WTC11 (cell line): ENCODE results near the gene HIPK2. TPM values are rescaled to one million over a fixed set of nuclear protein-coding genes. Genes with fewer than 3 reads are reported as not detected.

Source experiments
- ATAC-seq: fragments of 200-7000 bp; cut with Tn5 transposase; 2 replicates; pipeline ENCODE4 v1.10.0; 2021; ENCODE audit warnings: mild to moderate bottlenecking, moderate library complexity
- CTCF ChIA-PET: fragments of 300-600 bp; sonication (Branson Sonifier 250); formaldehyde crosslinking; loops from one replicate; lab custom pipeline; 2021; ENCODE audit warnings: antibody characterized with exemption; lab: Charles Lee
- POLR2A ChIA-PET: fragments of 350-600 bp; sonication (Branson Sonifier 250); formaldehyde crosslinking; loops from one replicate; lab custom pipeline; 2021; ENCODE audit warnings: antibody characterized with exemption; lab: Charles Lee
- DNase-seq: peaks from one replicate; pipeline ENCODE4 v3.0.0; 2021; ENCODE audit warnings: low spot score
- H3K27ac Mint-ChIP-seq: 2 replicates; pipeline ENCODE4 v1.8.0; 2021; ENCODE audit warnings: mixed read lengths
- H3K27me3 Mint-ChIP-seq: 2 replicates; pipeline ENCODE4 v1.8.0; 2021; ENCODE audit warnings: low read depth, mild to moderate bottlenecking, moderate library complexity, mixed read lengths
- H3K36me3 Mint-ChIP-seq: 2 replicates; pipeline ENCODE4 v1.8.0; 2021; ENCODE audit warnings: mixed read lengths
- H3K4me1 Mint-ChIP-seq: 2 replicates; pipeline ENCODE4 v1.8.0; 2022; ENCODE audit warnings: mixed read lengths
- H3K4me3 Mint-ChIP-seq: 2 replicates; pipeline ENCODE4 v1.8.0; 2021; ENCODE audit warnings: mild to moderate bottlenecking, moderate library complexity, mixed read lengths
- H3K9me3 Mint-ChIP-seq: 2 replicates; pipeline ENCODE4 v1.8.0; 2021; ENCODE audit warnings: mixed read lengths
- GABPB1 ChIP-seq: sonication (generic); formaldehyde crosslinking; IDR thresholded peaks from 2 replicates; pipeline ENCODE4 v1.8.1; 2023; ENCODE audit warnings: mild to moderate bottlenecking, missing genetic modification reagents
- SP1 ChIP-seq: sonication (generic); formaldehyde crosslinking; conservative IDR thresholded peaks from 2 replicates; pipeline ENCODE4 v1.8.1; 2022; ENCODE audit warnings: missing genetic modification reagents
- ZNF219 ChIP-seq: sonication (generic); formaldehyde crosslinking; IDR thresholded peaks from 2 replicates; pipeline ENCODE4 v1.8.0; 2023; ENCODE audit warnings: missing genetic modification reagents, mild to moderate bottlenecking, borderline replicate concordance
- ZNF423 ChIP-seq: fragments of 250-450 bp; sonication (Bioruptor Pico); IDR thresholded peaks from 2 replicates; pipeline ENCODE4 v2.1.2; 2022; ENCODE audit warnings: mild to moderate bottlenecking, moderate library complexity
- total RNA-seq: library from RNA; stranded (reverse); gene quantifications from 3 replicates; pipeline ENCODE4 v1.2.3, GENCODE V29; 2021
- TF ChIP-seq, protein P1 (sequence below): sonication (generic); formaldehyde crosslinking; IDR thresholded peaks from 2 replicates; pipeline ENCODE4 v1.8.0; 2022; ENCODE audit warnings: mild to moderate bottlenecking, missing genetic modification reagents
- TF ChIP-seq, protein P2 (sequence below): sonication (generic); formaldehyde crosslinking; IDR thresholded peaks from 2 replicates; pipeline ENCODE4 v1.8.1; 2023; ENCODE audit warnings: mild to moderate bottlenecking, missing genetic modification reagents, moderate library complexity
- TF ChIP-seq, protein P3 (sequence below): sonication (generic); formaldehyde crosslinking; conservative IDR thresholded peaks from 2 replicates; pipeline ENCODE4 v1.8.1; 2023; ENCODE audit warnings: mild to moderate bottlenecking, low read depth, missing genetic modification reagents, moderate library complexity
- TF ChIP-seq, protein P4 (sequence below): sonication (generic); formaldehyde crosslinking; IDR thresholded peaks from 2 replicates; pipeline ENCODE4 v1.8.1; 2022; ENCODE audit warnings: missing genetic modification reagents, borderline replicate concordance
- TF ChIP-seq, protein P5 (sequence below): sonication (generic); formaldehyde crosslinking; IDR thresholded peaks from 2 replicates; pipeline ENCODE4 v1.8.1; 2023; ENCODE audit warnings: mild to moderate bottlenecking, moderate library complexity, missing genetic modification reagents

The HIPK2 gene
- total RNA-seq, 1 experiment from 2014 or later = 25.3 TPM

DNA sequence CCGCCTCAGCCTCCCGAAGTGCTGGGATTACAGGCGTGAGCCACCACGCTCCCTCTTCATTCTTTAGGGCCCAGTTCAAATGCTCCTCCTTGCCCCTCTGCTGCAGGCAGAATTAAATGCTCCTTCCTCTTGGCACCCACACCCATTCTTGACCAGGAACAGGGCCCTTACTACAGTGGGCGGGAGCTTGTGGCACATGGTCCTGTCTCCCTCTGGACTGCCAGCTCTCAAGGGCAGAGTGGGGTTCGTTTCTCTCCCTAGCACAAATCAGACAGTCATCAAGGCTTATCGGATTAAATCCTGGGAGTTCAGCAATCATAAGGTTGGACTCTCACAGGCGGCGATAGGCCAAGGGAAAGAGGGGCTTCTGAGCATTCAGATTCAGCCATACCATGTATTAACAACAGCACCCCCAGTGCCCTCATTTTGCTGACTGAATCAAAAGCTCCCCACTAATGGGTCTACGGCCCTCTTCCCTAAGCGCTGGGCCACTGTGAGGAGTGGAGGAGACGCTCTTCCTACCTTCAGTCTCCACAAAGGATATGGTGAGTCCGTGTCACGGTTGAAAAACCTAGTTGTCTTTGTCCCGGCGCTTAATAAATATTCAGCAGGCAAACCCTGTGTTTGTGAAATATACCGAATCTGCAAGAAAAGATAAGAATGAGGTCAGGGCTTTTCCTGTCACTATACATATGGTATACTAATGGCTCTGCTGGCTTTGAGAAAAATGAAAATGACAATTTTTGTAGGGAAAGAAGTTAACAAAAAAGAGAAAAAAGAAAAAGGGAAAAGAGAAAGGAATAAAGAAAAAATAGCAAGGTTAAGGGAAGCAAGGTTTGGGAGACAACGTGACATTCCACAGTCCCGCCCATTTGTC is 146.9 kb downstream of the HIPK2 start:
- TF ChIP-seq, protein P1, sequence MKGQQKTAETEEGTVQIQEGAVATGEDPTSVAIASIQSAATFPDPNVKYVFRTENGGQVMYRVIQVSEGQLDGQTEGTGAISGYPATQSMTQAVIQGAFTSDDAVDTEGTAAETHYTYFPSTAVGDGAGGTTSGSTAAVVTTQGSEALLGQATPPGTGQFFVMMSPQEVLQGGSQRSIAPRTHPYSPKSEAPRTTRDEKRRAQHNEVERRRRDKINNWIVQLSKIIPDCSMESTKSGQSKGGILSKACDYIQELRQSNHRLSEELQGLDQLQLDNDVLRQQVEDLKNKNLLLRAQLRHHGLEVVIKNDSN (CRISPR knock-in tag) = no peak
- TF ChIP-seq, protein P2, sequence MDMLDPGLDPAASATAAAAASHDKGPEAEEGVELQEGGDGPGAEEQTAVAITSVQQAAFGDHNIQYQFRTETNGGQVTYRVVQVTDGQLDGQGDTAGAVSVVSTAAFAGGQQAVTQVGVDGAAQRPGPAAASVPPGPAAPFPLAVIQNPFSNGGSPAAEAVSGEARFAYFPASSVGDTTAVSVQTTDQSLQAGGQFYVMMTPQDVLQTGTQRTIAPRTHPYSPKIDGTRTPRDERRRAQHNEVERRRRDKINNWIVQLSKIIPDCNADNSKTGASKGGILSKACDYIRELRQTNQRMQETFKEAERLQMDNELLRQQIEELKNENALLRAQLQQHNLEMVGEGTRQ (CRISPR knock-in tag) = no peak
- TF ChIP-seq SP1 (no peak), ZNF423 (CRISPR knock-in tag) (no peak), ZNF219 (CRISPR knock-in tag) (no peak)
- TF ChIP-seq, protein P3, sequence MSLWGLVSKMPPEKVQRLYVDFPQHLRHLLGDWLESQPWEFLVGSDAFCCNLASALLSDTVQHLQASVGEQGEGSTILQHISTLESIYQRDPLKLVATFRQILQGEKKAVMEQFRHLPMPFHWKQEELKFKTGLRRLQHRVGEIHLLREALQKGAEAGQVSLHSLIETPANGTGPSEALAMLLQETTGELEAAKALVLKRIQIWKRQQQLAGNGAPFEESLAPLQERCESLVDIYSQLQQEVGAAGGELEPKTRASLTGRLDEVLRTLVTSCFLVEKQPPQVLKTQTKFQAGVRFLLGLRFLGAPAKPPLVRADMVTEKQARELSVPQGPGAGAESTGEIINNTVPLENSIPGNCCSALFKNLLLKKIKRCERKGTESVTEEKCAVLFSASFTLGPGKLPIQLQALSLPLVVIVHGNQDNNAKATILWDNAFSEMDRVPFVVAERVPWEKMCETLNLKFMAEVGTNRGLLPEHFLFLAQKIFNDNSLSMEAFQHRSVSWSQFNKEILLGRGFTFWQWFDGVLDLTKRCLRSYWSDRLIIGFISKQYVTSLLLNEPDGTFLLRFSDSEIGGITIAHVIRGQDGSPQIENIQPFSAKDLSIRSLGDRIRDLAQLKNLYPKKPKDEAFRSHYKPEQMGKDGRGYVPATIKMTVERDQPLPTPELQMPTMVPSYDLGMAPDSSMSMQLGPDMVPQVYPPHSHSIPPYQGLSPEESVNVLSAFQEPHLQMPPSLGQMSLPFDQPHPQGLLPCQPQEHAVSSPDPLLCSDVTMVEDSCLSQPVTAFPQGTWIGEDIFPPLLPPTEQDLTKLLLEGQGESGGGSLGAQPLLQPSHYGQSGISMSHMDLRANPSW (CRISPR knock-in tag) = no peak
- TF ChIP-seq, protein P4, sequence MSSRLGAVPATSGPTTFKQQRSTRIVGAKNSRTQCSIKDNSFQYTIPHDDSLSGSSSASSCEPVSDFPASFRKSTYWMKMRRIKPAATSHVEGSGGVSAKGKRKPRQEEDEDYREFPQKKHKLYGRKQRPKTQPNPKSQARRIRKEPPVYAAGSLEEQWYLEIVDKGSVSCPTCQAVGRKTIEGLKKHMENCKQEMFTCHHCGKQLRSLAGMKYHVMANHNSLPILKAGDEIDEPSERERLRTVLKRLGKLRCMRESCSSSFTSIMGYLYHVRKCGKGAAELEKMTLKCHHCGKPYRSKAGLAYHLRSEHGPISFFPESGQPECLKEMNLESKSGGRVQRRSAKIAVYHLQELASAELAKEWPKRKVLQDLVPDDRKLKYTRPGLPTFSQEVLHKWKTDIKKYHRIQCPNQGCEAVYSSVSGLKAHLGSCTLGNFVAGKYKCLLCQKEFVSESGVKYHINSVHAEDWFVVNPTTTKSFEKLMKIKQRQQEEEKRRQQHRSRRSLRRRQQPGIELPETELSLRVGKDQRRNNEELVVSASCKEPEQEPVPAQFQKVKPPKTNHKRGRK (CRISPR knock-in tag) = no peak
- Mint-ChIP-seq H3K4me1 (peaks cover 10% of the 10 kb centered on the region), H3K27ac (peak overlapping the region; percentile 71; the same call in 1 of the 2 replicates), H3K27me3 (no peaks in the 10 kb centered on the region), H3K36me3 (peaks cover 14% of the 10 kb centered on the region), H3K9me3 (no peaks in the 10 kb centered on the region), H3K4me3 (no peak overlapping the region)
- POLR2A ChIA-PET = no interaction called here
- ATAC-seq (no peak), DNase-seq (no peak)
- CTCF ChIA-PET = interaction anchor here (0.6 to 4.2 kb wide), 4 partner anchors 10 to 342 kb away, joined by 3 to 16 read pairs (median 5); no protein-coding TSS in a partner anchor

DNA sequence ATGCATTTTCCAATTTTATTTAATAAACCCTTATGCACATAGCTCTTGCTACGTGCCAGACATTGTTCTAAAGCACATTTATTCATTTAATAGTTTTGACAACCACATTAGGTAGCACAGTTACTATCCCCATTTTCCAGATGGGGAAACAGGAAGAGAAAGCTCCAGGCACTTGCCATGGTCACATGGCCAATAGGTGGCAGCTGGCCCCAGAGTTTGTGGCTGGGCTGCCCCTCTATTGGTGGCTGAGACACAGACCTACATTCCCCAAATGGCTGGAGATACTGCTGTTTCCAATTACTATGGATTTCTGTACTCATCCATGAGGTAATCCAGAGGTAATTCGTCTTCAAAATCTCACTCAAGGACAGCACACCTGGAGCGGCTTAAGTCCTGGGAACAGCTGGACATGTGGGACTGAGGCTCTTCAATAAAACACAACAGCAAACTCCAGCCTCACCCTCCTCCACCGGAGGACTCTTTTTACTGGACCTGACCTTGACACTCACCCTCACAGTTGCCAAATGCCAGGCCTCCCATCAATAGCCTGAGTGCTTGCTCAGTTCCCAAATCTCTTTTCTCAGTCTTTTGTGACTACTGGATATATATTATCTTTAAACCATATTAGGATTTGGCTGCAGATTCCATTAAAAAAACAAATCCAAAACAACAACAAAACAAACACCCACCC is 148.3 kb downstream of the HIPK2 start:
- H3K9me3 Mint-ChIP-seq = no peaks in the 10 kb centered on the region
- no peak for TF ChIP-seq GABPB1 (CRISPR knock-in tag)
- TF ChIP-seq, protein P5, sequence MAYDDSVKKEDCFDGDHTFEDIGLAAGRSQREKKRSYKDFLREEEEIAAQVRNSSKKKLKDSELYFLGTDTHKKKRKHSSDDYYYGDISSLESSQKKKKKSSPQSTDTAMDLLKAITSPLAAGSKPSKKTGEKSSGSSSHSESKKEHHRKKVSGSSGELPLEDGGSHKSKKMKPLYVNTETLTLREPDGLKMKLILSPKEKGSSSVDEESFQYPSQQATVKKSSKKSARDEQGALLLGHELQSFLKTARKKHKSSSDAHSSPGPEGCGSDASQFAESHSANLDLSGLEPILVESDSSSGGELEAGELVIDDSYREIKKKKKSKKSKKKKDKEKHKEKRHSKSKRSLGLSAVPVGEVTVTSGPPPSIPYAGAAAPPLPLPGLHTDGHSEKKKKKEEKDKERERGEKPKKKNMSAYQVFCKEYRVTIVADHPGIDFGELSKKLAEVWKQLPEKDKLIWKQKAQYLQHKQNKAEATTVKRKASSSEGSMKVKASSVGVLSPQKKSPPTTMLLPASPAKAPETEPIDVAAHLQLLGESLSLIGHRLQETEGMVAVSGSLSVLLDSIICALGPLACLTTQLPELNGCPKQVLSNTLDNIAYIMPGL (CRISPR knock-in tag) = no peak
- TF ChIP-seq, protein P1 (CRISPR knock-in tag) = peak; percentile 62; the same call in 1 of the 2 replicates
- no peaks in the 10 kb centered on the region for H3K27me3 Mint-ChIP-seq
- no peak for DNase-seq
- peak; percentile 76 for ATAC-seq
- peaks cover 10% of the 10 kb centered on the region for H3K4me1 Mint-ChIP-seq
- POLR2A ChIA-PET = interaction anchor here (0.6 to 1.4 kb wide), 2 partner anchors 252 to 376 kb away, joined by 3 to 7 read pairs; no protein-coding TSS in a partner anchor
- CTCF ChIA-PET = interaction anchor here (1.4 to 4.2 kb wide), 5 partner anchors 9 to 373 kb away, joined by 4 to 16 read pairs (median 6); no protein-coding TSS in a partner anchor
- peak overlapping the region; percentile 7; the same call in 1 of the 2 replicates for H3K27ac Mint-ChIP-seq
- no peak overlapping the region for H3K4me3 Mint-ChIP-seq
- peaks cover 14% of the 10 kb centered on the region for H3K36me3 Mint-ChIP-seq
